Suprapubic skin (tissue), 4 donors: ENCODE results near the gene APOLD1. TPM values are rescaled to one million over a fixed set of nuclear protein-coding genes. Genes with fewer than 3 reads are reported as not detected.

Experiments
- DNase-seq, 2 donors: peaks; one replicate each; pipeline ENCODE4 v3.0.0-alpha.2; 2019; ENCODE audit warnings: low spot score in 2 of 2
- H3K27ac ChIP-seq: fragments of 200-600 bp; sonication (generic); one replicate; pipeline ENCODE4 v1.5.1; 2019
- H3K27me3 ChIP-seq: fragments of 200-600 bp; sonication (generic); one replicate; pipeline ENCODE4 v1.5.1; 2019
- H3K36me3 ChIP-seq: fragments of 200-600 bp; sonication (generic); one replicate; pipeline ENCODE4 v1.5.1; 2019
- H3K4me1 ChIP-seq: fragments of 200-600 bp; sonication (generic); one replicate; pipeline ENCODE4 v1.5.1; 2019
- H3K4me3 ChIP-seq: fragments of 200-600 bp; sonication (generic); one replicate; pipeline ENCODE4 v1.5.1; 2019; ENCODE audit warnings: mild to moderate bottlenecking
- H3K9me3 ChIP-seq: fragments of 200-600 bp; sonication (generic); one replicate; pipeline ENCODE4 v1.5.1; 2019
- CTCF ChIP-seq, 2 donors: fragments of 200-600 bp in 1 of 2; fragments of 450-650 bp in 1 of 2; sonication (generic) in 1 of 2; IDR thresholded peaks; one replicate each; pipeline ENCODE4 v1.5.1; 2016 to 2019; ENCODE audit warnings: antibody characterized with exemption in 2 of 2, mild to moderate bottlenecking in 1 of 2, moderate library complexity in 1 of 2
- EP300 ChIP-seq: sonication (generic); formaldehyde crosslinking; IDR thresholded peaks from one replicate; pipeline ENCODE4 v1.6.1; 2017; ENCODE audit warnings: antibody characterized with exemption
- POLR2A ChIP-seq, 2 donors: fragments of 450-650 bp; IDR thresholded peaks; one replicate each; pipeline ENCODE4 v1.6.1; 2017; ENCODE audit warnings: antibody characterized with exemption in 2 of 2, mild to moderate bottlenecking in 2 of 2, moderate library complexity in 2 of 2
- POLR2AphosphoS5 ChIP-seq, 3 donors: sonication (generic); formaldehyde crosslinking; IDR thresholded peaks; one replicate each; pipeline ENCODE4 v1.6.1; 2017; ENCODE audit warnings: antibody characterized with exemption in 3 of 3
- WGBS: methylation state at CpG from one replicate; pipeline ENCODE4 v1.1.5; 2018; 5-methylcytosine and 5-hydroxymethylcytosine counted together
- total RNA-seq, 4 donors: library from RNA; depleted of rRNA; stranded (reverse); fragments of >200 nt; gene quantifications; one replicate each; pipeline ENCODE4 v1.1.0, GENCODE V29; 2016

APOLD1 gene
- total RNA-seq, 4 donors from 2014 or later: 14.6 to 25.5 (median 16.4) TPM

DNA sequence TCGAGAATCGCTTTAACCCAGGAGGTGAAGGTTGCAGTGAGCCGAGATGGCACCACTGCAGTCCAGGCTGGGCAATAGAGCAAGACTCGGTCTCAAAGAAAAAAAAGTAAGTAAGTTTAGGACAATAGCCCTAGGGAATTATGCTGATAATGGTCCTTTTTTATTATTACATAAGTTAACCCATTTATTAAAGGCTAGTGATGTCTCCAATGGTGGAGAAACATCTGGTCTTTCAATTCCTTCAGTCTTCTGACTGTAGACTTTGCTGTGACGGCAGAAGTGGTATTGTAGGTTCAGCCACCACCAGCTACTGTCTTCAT is 55.1 kb downstream of the APOLD1 start:
- 93% methylated on average over 5 of the region's 5 CpGs for WGBS
- Histone ChIP-seq H3K4me3 (no peak overlapping the region), H3K27ac (no peak overlapping the region), H3K36me3 (no peaks in the 10 kb centered on the region), H3K27me3 (no peaks in the 10 kb centered on the region), H3K9me3 (no peaks in the 10 kb centered on the region), H3K4me1 (peaks cover 10% of the 10 kb centered on the region)
- no peak for DNase-seq
- no peak for TF ChIP-seq EP300
- TF ChIP-seq POLR2AphosphoS5 (IDR thresholded peaks at IDR 0.05): no peak
- TF ChIP-seq CTCF (IDR thresholded peaks at IDR 0.05): no peak
- TF ChIP-seq POLR2A (IDR thresholded peaks at IDR 0.05): no peak

Other genes starting within 250 kb of the APOLD1 start
- gene DUSP16, start 222.8 kb upstream of the APOLD1 start, total RNA-seq: 10 to 100 TPM; 20.3 to 33.2 (median 24.8) TPM
- gene CREBL2, start 173.8 kb upstream of the APOLD1 start, total RNA-seq: 10 to 100 TPM; 31.0 to 45.6 (median 41.2) TPM
- under 1 TPM in 1 of 4 donors, not detected in 3; 0.42 TPM for gene GPR19, start 89.5 kb upstream of the APOLD1 start, total RNA-seq
- 10 to 100 TPM; 37.8 to 71.9 (median 46.9) TPM for gene CDKN1B, start 68.3 kb upstream of the APOLD1 start, total RNA-seq
- gene DDX47, start 27.7 kb downstream of the APOLD1 start, total RNA-seq: 10 to 100 TPM; 64.1 to 76.4 (median 66.9) TPM
- gene GPRC5A, start 105.9 kb downstream of the APOLD1 start, total RNA-seq: 10 to 100 TPM in 1 of 4 donors, 1 to 10 TPM in 3; 4.0 to 11.0 (median 7.2) TPM
- 10 to 100 TPM in 2 of 4 donors, 1 to 10 TPM in 1, not detected in 1; 2.2 to 97.6 (median 13.4) TPM for gene GPRC5D, start 166.5 kb downstream of the APOLD1 start, total RNA-seq
- 10 to 100 TPM; 34.2 to 38.7 (median 36.2) TPM for gene HEBP1, start 214.6 kb downstream of the APOLD1 start, total RNA-seq